ENCODE data around the gene RANBP17. TPM values are rescaled to one million over a fixed set of nuclear protein-coding genes. Genes with fewer than 3 reads are reported as not detected.
A peak's percentile ranks its signal among the peaks of the same experiment; 100 is the strongest.

The RANBP17 gene
- total RNA-seq, 2 experiments from 2014 or later, result not detected

GRCh38 chr5:171307789-171308452 lies 446.1 kb downstream of the RANBP17 start:
- CTCF ChIA-PET, result interaction anchor here (1.0 to 2.0 kb wide), 2 partner anchors 34 to 101 kb away, joined by 4 to 6 read pairs; no protein-coding TSS in a partner anchor
- H3K27me3 Mint-ChIP-seq, result peaks cover 65% of the 10 kb centered on the region
- intact Hi-C loops (cut with micrococcal nuclease), result loop anchor here (10.0 kb wide), 1 partner anchor 1927 kb away; the partner anchor contains the start of gene NKX2-5
- DNase-seq (no peak), ATAC-seq (no peak)
- POLR2A ChIA-PET, result no interaction called here
- peaks cover 11% of the 10 kb centered on the region for H3K4me1 Mint-ChIP-seq (ENCODE audit: low read depth)
- H3K9me3 Mint-ChIP-seq, result no peaks in the 10 kb centered on the region
- H3K36me3 Mint-ChIP-seq (ENCODE audit: low read depth), result no peaks in the 10 kb centered on the region
- H3K27ac Mint-ChIP-seq, result no peak overlapping the region
- no peak overlapping the region for H3K4me3 Mint-ChIP-seq
- TF ChIP-seq, protein P1, sequence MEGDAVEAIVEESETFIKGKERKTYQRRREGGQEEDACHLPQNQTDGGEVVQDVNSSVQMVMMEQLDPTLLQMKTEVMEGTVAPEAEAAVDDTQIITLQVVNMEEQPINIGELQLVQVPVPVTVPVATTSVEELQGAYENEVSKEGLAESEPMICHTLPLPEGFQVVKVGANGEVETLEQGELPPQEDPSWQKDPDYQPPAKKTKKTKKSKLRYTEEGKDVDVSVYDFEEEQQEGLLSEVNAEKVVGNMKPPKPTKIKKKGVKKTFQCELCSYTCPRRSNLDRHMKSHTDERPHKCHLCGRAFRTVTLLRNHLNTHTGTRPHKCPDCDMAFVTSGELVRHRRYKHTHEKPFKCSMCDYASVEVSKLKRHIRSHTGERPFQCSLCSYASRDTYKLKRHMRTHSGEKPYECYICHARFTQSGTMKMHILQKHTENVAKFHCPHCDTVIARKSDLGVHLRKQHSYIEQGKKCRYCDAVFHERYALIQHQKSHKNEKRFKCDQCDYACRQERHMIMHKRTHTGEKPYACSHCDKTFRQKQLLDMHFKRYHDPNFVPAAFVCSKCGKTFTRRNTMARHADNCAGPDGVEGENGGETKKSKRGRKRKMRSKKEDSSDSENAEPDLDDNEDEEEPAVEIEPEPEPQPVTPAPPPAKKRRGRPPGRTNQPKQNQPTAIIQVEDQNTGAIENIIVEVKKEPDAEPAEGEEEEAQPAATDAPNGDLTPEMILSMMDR (IDR thresholded peaks at IDR 0.05), result no peak

DNA sequence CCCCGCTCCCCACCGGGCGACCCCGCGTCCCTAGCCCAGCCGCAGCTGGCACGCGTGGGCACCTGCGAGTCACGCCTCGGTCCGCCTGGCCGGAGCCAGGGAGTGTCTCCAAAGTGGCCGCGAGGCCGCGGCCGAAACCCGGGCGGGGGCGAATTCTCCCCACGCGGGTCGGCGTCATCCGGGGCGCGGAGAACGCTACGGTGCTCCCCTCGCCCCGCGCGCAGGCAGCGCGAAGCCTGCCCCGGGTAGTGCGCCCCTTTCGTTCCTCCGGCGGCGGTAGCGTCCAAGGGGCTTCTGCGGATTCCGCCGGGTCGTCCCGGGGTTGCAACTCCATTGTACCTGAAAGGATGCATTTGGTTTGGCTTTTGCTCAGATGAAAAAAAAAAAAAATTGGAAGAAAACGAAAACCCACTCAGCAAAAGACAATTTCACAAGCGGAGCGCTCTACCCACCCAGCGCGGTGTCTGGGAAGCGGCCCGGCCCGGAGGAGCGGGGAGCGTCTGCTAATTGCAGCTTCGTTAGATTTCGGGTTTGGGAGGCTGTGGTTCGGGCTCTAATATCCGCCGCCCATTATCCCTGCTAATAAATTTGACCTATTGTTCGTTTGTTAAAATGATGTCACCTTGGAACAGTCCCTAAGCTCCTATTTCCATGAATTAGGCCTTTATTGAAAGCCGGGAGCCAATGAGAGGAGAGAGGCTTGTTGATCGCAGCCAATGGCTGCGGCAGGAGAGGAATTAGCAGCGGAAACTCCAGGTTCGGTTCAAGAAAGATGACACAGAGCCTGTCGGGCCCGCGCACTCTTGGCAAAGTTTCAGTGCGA lies 446.8 kb downstream of the RANBP17 start, which contains the start of gene TLX3:
Gene TLX3 (plus strand): TSS at position 796 of the 823 bp plus-strand sequence. CDS start 118 bp downstream, outside the sequence.
- Mint-ChIP-seq H3K4me1 (ENCODE audit: low read depth) (peaks cover 16% of the 10 kb centered on the region), H3K27ac (no peak within 1 kb of the TSS), H3K4me3 (no peak within 1 kb of the TSS), H3K36me3 (ENCODE audit: low read depth) (no peaks in the 10 kb centered on the region), H3K27me3 (peaks cover 71% of the 10 kb centered on the region), H3K9me3 (no peaks in the 10 kb centered on the region)
- POLR2A ChIA-PET, result no interaction called here
- CTCF ChIA-PET, result interaction anchor here (1.0 to 2.0 kb wide), 3 partner anchors 31 to 101 kb away, joined by 3 to 6 read pairs (median 4); no protein-coding TSS in a partner anchor
- DNase-seq, result no peak
- ATAC-seq, result no peak
- TF ChIP-seq, protein P1 (IDR thresholded peaks at IDR 0.05), result no peak
- intact Hi-C loops (cut with micrococcal nuclease), result loop anchor here (10.0 kb wide), 1 partner anchor 1926 kb away; the partner anchor contains the start of gene NKX2-5

GRCh38 chr5:171309276-171310211 lies 447.7 kb downstream of the RANBP17 start:
- intact Hi-C loops (cut with micrococcal nuclease), result loop anchor here (10.0 kb wide), 1 partner anchor 1925 kb away; the partner anchor contains the start of gene NKX2-5
- CTCF ChIA-PET, result interaction anchor here (0.9 to 1.0 kb wide), 2 partner anchors 9 to 30 kb away, joined by 3 to 4 read pairs; no protein-coding TSS in a partner anchor
- TF ChIP-seq, protein P1 (IDR thresholded peaks at IDR 0.05), result no peak
- Mint-ChIP-seq H3K9me3 (no peaks in the 10 kb centered on the region), H3K36me3 (ENCODE audit: low read depth) (no peaks in the 10 kb centered on the region), H3K4me1 (ENCODE audit: low read depth) (peaks cover 20% of the 10 kb centered on the region), H3K4me3 (no peak overlapping the region), H3K27me3 (peaks cover 71% of the 10 kb centered on the region), H3K27ac (no peak overlapping the region)
- POLR2A ChIA-PET, result no interaction called here
- no peak for ATAC-seq
- no peak for DNase-seq

GRCh38 chr5:171310212-171310818 lies 448.5 kb downstream of the RANBP17 start:
- ChIA-PET CTCF (interaction anchor here (0.9 kb wide), 1 partner anchor 10 kb away, joined by 4 read pairs; no protein-coding TSS in a partner anchor), POLR2A (no interaction called here)
- H3K36me3 Mint-ChIP-seq (ENCODE audit: low read depth), result no peaks in the 10 kb centered on the region
- H3K27me3 Mint-ChIP-seq, result peaks cover 71% of the 10 kb centered on the region
- H3K4me1 Mint-ChIP-seq (ENCODE audit: low read depth), result peaks cover 20% of the 10 kb centered on the region
- H3K27ac Mint-ChIP-seq, result no peak overlapping the region
- ATAC-seq (no peak), DNase-seq (peak; percentile 36)
- H3K4me3 Mint-ChIP-seq, result no peak overlapping the region
- intact Hi-C loops (cut with micrococcal nuclease), result no loop called here
- TF ChIP-seq, protein P1 (IDR thresholded peaks at IDR 0.05), result peak; percentile 54
- H3K9me3 Mint-ChIP-seq, result no peaks in the 10 kb centered on the region

Measured in activated CD8-positive, alpha-beta T cell treated with anti-CD3 and anti-CD28 coated beads for 36 hours (primary cell).